Measurements from ENCODE around the gene FBXO22.

DNA sequence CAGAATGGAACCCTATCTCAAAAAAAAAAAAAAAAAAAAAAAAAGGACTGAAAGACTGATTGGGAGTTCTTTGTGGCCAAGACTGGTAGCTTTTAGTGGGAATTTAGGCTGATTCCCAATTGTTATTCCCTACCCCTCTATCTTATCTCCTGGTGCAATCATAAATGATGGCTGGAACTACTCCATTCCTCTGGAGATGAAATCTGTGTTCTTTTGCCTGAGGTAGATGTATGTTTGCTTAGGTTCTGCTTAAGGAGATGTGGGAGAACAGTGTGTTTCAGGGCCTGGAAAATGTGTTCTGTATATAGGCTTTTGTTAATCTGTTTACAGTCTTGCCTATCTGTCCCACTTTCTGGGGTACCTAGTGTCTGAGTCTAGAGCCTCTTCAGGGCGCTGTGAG is 40.9 kb upstream of the FBXO22 start:
- TF ChIP-seq, protein P1, sequence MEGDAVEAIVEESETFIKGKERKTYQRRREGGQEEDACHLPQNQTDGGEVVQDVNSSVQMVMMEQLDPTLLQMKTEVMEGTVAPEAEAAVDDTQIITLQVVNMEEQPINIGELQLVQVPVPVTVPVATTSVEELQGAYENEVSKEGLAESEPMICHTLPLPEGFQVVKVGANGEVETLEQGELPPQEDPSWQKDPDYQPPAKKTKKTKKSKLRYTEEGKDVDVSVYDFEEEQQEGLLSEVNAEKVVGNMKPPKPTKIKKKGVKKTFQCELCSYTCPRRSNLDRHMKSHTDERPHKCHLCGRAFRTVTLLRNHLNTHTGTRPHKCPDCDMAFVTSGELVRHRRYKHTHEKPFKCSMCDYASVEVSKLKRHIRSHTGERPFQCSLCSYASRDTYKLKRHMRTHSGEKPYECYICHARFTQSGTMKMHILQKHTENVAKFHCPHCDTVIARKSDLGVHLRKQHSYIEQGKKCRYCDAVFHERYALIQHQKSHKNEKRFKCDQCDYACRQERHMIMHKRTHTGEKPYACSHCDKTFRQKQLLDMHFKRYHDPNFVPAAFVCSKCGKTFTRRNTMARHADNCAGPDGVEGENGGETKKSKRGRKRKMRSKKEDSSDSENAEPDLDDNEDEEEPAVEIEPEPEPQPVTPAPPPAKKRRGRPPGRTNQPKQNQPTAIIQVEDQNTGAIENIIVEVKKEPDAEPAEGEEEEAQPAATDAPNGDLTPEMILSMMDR (IDR thresholded peaks at IDR 0.05 in 2 of 3, conservative IDR thresholded peaks at IDR 0.05 in 1 of 3; ENCODE audit: control insufficient read depth in 2 of 3, extremely low read depth in 1 of 3, insufficient read depth in 1 of 3, low read depth in 3 of 3, low read length in 3 of 3) = no peak
- TF ChIP-seq BACH1 (IDR thresholded peaks at IDR 0.05; ENCODE audit: borderline replicate concordance) (no peak), NR2F1 (conservative IDR thresholded peaks at IDR 0.05) (no peak), USF1 (IDR thresholded peaks at IDR 0.05; ENCODE audit: borderline replicate concordance, extremely low read length, insufficient read depth, low read depth, low read length) (no peak), RFX5 (IDR thresholded peaks at IDR 0.05; ENCODE audit: low read depth, low read length) (no peak), BCLAF1 (IDR thresholded peaks at IDR 0.05) (no peak), GABPA (IDR thresholded peaks at IDR 0.05; ENCODE audit: low read depth) (no peak)
